ENCODE measurements around the gene SH3PXD2A. TPM values are rescaled to one million over a fixed set of nuclear protein-coding genes. Genes with fewer than 3 reads are reported as not detected.
"Not testable (repeated sequence)": the region's sequence is repeated elsewhere in the genome, so short reads cannot be mapped to it uniquely, and the experiment has no call there.

SH3PXD2A gene
- total RNA-seq, 4 donors from 2014 or later, result 12.1 to 68.5 (median 21.7) TPM

DNA sequence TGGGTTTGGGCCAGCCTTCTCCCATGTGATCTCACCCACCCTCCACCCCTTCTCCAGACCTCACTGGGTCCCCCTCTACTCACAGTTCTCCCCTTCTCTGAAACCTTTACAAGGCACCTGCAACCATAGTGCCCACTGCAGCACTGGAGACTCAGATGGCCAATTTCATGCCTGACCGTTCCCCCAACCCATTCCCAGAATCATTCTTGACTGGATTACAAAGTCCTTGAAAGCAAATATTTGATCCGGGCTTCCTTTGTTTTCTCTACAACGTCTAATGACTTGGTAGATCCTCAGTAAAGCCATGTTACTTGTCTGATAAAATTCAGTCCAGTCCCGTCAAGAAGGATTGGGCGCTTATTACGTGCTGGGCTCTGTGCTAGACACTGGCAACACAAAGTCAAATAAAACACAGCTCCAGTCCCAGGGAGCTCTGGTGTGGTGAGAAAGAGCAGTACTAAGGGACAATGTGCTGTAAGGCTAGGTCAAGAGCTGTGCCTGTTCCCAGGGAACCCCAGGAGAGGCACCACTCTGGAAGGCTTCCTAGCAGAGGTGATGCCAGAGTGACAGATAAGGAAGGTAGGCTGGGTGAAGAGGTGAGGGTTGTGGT is 36.5 kb downstream of the SH3PXD2A start:
- Histone ChIP-seq H3K4me3 (no peak overlapping the region), H3K27ac (no peak overlapping the region), H3K36me3 (no peaks in the 10 kb centered on the region), H3K27me3 (no peaks in the 10 kb centered on the region), H3K4me1 (peaks cover 0 to 19% (median 0%) of the 10 kb centered on the region in 4 donors), H3K9me3 (no peaks in the 10 kb centered on the region)
- no peak for TF ChIP-seq POLR2A (IDR thresholded peaks at IDR 0.05)
- TF ChIP-seq, protein P1, sequence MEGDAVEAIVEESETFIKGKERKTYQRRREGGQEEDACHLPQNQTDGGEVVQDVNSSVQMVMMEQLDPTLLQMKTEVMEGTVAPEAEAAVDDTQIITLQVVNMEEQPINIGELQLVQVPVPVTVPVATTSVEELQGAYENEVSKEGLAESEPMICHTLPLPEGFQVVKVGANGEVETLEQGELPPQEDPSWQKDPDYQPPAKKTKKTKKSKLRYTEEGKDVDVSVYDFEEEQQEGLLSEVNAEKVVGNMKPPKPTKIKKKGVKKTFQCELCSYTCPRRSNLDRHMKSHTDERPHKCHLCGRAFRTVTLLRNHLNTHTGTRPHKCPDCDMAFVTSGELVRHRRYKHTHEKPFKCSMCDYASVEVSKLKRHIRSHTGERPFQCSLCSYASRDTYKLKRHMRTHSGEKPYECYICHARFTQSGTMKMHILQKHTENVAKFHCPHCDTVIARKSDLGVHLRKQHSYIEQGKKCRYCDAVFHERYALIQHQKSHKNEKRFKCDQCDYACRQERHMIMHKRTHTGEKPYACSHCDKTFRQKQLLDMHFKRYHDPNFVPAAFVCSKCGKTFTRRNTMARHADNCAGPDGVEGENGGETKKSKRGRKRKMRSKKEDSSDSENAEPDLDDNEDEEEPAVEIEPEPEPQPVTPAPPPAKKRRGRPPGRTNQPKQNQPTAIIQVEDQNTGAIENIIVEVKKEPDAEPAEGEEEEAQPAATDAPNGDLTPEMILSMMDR (IDR thresholded peaks at IDR 0.05), result no peak
- no peak for DNase-seq

DNA sequence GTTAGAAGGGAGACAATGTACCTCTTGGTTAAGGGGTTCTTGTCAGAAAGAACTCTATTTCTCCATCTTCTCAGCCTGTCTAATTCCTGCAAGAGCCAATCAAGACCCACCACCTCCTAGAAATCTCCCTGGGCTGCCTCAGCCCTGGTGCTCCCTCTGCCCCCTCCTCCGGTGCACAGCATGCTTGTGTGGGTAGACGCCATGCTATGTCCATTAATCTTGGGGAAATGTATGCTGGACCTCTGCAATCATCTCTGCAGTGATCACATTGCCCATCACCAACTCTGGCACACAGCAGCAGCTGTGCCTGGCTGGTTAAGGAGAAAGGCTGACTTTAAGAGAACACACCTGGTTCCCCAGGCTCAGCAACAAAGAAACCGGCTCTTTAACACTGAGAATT is 37.3 kb downstream of the SH3PXD2A start:
- H3K27me3 ChIP-seq, result no peaks in the 10 kb centered on the region
- TF ChIP-seq POLR2A (IDR thresholded peaks at IDR 0.05), result no peak
- TF ChIP-seq, protein P1 (IDR thresholded peaks at IDR 0.05), result no peak
- no peaks in the 10 kb centered on the region for H3K9me3 ChIP-seq
- no peaks in the 10 kb centered on the region for H3K36me3 ChIP-seq
- no peak for DNase-seq
- H3K4me3 ChIP-seq, result no peak overlapping the region
- peaks cover 0 to 26% (median 0%) of the 10 kb centered on the region in 4 donors for H3K4me1 ChIP-seq
- H3K27ac ChIP-seq, result no peak overlapping the region

GRCh38 chr10:103816431-103816830 is 38.9 kb downstream of the SH3PXD2A start:
- no peak overlapping the region for H3K4me3 ChIP-seq
- no peak for TF ChIP-seq POLR2A (IDR thresholded peaks at IDR 0.05)
- TF ChIP-seq, protein P1 (IDR thresholded peaks at IDR 0.05), result no peak
- no peaks in the 10 kb centered on the region for H3K27me3 ChIP-seq
- H3K36me3 ChIP-seq, result no peaks in the 10 kb centered on the region
- peak in 1 of 3 donors; percentile 24 for DNase-seq
- peaks cover 0 to 38% (median 0%) of the 10 kb centered on the region in 4 donors for H3K4me1 ChIP-seq
- no peak overlapping the region for H3K27ac ChIP-seq
- H3K9me3 ChIP-seq, result no peaks in the 10 kb centered on the region

- Histone ChIP-seq H3K27ac (peak overlapping the region in 3 of 4 donors; percentile 24 to 80 (median 53)), H3K27me3 (no peaks in the 10 kb centered on the region), H3K4me3 (peak overlapping the region in 1 of 4 donors; percentile 5), H3K36me3 (no peaks in the 10 kb centered on the region), H3K9me3 (no peaks in the 10 kb centered on the region), H3K4me1 (peaks cover 0 to 29% (median 0%) of the 10 kb centered on the region in 4 donors)
- TF ChIP-seq POLR2A (IDR thresholded peaks at IDR 0.05), result no peak
- TF ChIP-seq, protein P1 (IDR thresholded peaks at IDR 0.05), result no peak
- peak in 1 of 3 donors; percentile 51 for DNase-seq
Observed at GRCh38 chr10:103814626-103815370, 40.6 kb downstream of the SH3PXD2A start.

GRCh38 chr10:103814105-103814504 is 41.3 kb downstream of the SH3PXD2A start:
- Histone ChIP-seq H3K9me3 (no peaks in the 10 kb centered on the region), H3K27me3 (no peaks in the 10 kb centered on the region), H3K27ac (peak overlapping the region in 3 of 4 donors; percentile 24 to 80 (median 53)), H3K36me3 (no peaks in the 10 kb centered on the region), H3K4me3 (peak overlapping the region in 1 of 4 donors; percentile 5), H3K4me1 (peaks cover 0 to 29% (median 0%) of the 10 kb centered on the region in 4 donors)
- TF ChIP-seq, protein P1 (IDR thresholded peaks at IDR 0.05), result no peak
- TF ChIP-seq POLR2A (IDR thresholded peaks at IDR 0.05), result no peak
- peak in 1 of 3 donors; percentile 58 for DNase-seq

GRCh38 chr10:103813312-103813711 is 42.1 kb downstream of the SH3PXD2A start:
- H3K9me3 ChIP-seq, H3K4me3 ChIP-seq, H3K36me3 ChIP-seq, H3K27me3 ChIP-seq: not testable (repeated sequence)
- peak overlapping the region in 3 of 4 donors; percentile 9 to 72 (median 41) for H3K27ac ChIP-seq
- peaks cover 0 to 29% (median 0%) of the 10 kb centered on the region in 4 donors for H3K4me1 ChIP-seq
- DNase-seq, result peak in 1 of 3 donors; percentile 20

Data from Peyer's patch (tissue), 4 donors.